ENCODE data around the gene NRAS. TPM values are rescaled to one million over a fixed set of nuclear protein-coding genes. Genes with fewer than 3 reads are reported as not detected.
A peak's percentile ranks its signal among the peaks of the same experiment; 100 is the strongest.

Gene NRAS
- total RNA-seq, 1 experiment from 2014 or later: 48.0 TPM

DNA sequence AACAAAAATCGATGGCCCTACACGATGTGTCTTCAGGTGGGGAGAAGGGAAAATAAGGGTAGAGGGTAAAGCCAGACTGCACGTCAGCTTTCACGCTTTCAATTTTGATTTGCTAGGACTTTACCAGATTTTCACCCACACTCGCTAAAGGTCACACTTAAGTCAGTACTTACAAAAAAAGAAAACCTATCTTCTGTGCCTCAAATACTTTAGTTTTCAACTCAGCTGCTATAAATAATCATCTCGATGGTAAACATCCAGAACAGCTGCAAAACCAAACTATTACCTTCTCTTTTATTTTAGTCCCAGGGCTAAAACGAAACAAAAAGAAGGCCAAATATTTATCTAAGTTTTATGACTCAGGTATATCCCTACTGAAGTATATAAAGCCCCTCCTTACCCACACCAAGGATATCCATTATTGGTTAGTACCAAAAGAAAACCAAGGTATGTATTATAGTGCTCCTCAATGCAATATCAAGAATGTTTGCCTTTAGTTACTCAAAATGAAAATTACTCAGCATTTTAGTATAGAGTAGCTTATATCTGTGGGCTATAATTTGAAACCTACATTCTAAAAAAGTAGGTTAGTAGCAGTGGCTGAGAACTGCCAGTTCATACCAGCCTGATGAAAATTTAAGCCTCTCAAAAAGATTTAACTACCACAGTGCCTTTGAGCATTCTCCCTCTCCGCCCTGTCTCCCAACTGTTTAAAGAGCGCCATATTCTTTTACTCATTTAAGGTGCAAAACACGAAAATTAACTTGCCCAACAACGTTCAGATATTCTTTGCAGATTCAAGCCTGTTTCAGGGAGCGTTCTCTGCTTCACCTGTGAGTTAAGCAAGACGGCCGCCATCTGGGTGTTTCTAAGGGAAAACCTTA, 39.7 kb upstream of the NRAS start:
- RAD21 ChIA-PET (ENCODE audit: low non-redundant PET in 1 of 2, low total read pairs in 2 of 2, uncharacterized antibody in 2 of 2, unreplicated experiment in 2 of 2): no interaction called here
- peak overlapping the region; percentile 93; the same call in 1 of the 2 replicates for H3K27ac ChIP-seq (ENCODE audit: low read depth, low read length)
- no peak for TF ChIP-seq EZH2 (IDR thresholded peaks at IDR 0.05)
- TF ChIP-seq SP1 (IDR thresholded peaks at IDR 0.05; ENCODE audit: low read depth): no peak
- no peak for TF ChIP-seq ZFX (IDR thresholded peaks at IDR 0.05)
- TF ChIP-seq, protein P1, sequence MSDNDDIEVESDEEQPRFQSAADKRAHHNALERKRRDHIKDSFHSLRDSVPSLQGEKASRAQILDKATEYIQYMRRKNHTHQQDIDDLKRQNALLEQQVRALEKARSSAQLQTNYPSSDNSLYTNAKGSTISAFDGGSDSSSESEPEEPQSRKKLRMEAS (IDR thresholded peaks at IDR 0.05): no peak
- TF ChIP-seq EGR1 (IDR thresholded peaks at IDR 0.05; ENCODE audit: low read depth): no peak
- TF ChIP-seq RAD21 (IDR thresholded peaks at IDR 0.05; ENCODE audit: low read depth): no peak
- TF ChIP-seq SRF (IDR thresholded peaks at IDR 0.05; ENCODE audit: low read depth): no peak
- TF ChIP-seq ELF1 (IDR thresholded peaks at IDR 0.05; ENCODE audit: borderline replicate concordance, low read depth): no peak
- TF ChIP-seq, protein P2, sequence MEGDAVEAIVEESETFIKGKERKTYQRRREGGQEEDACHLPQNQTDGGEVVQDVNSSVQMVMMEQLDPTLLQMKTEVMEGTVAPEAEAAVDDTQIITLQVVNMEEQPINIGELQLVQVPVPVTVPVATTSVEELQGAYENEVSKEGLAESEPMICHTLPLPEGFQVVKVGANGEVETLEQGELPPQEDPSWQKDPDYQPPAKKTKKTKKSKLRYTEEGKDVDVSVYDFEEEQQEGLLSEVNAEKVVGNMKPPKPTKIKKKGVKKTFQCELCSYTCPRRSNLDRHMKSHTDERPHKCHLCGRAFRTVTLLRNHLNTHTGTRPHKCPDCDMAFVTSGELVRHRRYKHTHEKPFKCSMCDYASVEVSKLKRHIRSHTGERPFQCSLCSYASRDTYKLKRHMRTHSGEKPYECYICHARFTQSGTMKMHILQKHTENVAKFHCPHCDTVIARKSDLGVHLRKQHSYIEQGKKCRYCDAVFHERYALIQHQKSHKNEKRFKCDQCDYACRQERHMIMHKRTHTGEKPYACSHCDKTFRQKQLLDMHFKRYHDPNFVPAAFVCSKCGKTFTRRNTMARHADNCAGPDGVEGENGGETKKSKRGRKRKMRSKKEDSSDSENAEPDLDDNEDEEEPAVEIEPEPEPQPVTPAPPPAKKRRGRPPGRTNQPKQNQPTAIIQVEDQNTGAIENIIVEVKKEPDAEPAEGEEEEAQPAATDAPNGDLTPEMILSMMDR (IDR thresholded peaks at IDR 0.05 in 2 of 3, conservative IDR thresholded peaks at IDR 0.05 in 1 of 3; ENCODE audit: borderline replicate concordance in 1 of 3, insufficient read depth in 1 of 3, low read depth in 2 of 3, low read length in 2 of 3): no peak
- no peak for TF ChIP-seq FOSL1 (IDR thresholded peaks at IDR 0.05; ENCODE audit: low read depth)
- TF ChIP-seq, protein P3, sequence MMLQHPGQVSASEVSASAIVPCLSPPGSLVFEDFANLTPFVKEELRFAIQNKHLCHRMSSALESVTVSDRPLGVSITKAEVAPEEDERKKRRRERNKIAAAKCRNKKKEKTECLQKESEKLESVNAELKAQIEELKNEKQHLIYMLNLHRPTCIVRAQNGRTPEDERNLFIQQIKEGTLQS (IDR thresholded peaks at IDR 0.05): no peak
- TF ChIP-seq POLR2AphosphoS5 (IDR thresholded peaks at IDR 0.05; ENCODE audit: low read depth, low read length): no peak
- no peak for TF ChIP-seq ZNF274 (IDR thresholded peaks at IDR 0.05; ENCODE audit: low read depth, low read length)
- no peak for TF ChIP-seq JUND (IDR thresholded peaks at IDR 0.05)
- no peak for TF ChIP-seq YY1 (IDR thresholded peaks at IDR 0.05; ENCODE audit: extremely low read depth, insufficient replicate concordance, low read depth, low read length)
- TF ChIP-seq, protein P4, sequence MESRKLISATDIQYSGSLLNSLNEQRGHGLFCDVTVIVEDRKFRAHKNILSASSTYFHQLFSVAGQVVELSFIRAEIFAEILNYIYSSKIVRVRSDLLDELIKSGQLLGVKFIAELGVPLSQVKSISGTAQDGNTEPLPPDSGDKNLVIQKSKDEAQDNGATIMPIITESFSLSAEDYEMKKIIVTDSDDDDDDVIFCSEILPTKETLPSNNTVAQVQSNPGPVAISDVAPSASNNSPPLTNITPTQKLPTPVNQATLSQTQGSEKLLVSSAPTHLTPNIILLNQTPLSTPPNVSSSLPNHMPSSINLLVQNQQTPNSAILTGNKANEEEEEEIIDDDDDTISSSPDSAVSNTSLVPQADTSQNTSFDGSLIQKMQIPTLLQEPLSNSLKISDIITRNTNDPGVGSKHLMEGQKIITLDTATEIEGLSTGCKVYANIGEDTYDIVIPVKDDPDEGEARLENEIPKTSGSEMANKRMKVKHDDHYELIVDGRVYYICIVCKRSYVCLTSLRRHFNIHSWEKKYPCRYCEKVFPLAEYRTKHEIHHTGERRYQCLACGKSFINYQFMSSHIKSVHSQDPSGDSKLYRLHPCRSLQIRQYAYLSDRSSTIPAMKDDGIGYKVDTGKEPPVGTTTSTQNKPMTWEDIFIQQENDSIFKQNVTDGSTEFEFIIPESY (IDR thresholded peaks at IDR 0.05; ENCODE audit: extremely low read depth, insufficient replicate concordance, low read length): no peak
- TF ChIP-seq CEBPB (IDR thresholded peaks at IDR 0.05; ENCODE audit: low read depth): no peak
- H2AFZ ChIP-seq (ENCODE audit: low read depth, low read length, poor library complexity, severe bottlenecking): no peak overlapping the region
- H3K36me3 ChIP-seq (ENCODE audit: control insufficient read depth in 1 of 2, insufficient read depth in 2 of 2, low read length in 2 of 2): no peaks in the 10 kb centered on the region; a peak in 1 of 4 replicates
- no TSS peak for BruUV-seq (replicated peaks)
- peak overlapping the region; percentile 89 for H3K4me2 ChIP-seq (ENCODE audit: low read length)
- intact Hi-C loops (cut with micrococcal nuclease): loop anchor here (5.0 to 10.0 kb wide), 2 partner anchors 289 to 409 kb away; no protein-coding TSS in a partner anchor
- CTCF ChIA-PET: no interaction called here
- peaks cover 54% of the 10 kb centered on the region for H4K20me1 ChIP-seq (ENCODE audit: insufficient read depth)
- peaks cover 12 to 28% of the 10 kb centered on the region in 2 experiments for H3K4me1 ChIP-seq (ENCODE audit: control insufficient read depth in 1 of 2, insufficient read depth in 2 of 2, low read length in 2 of 2)
- H3K79me2 ChIP-seq (ENCODE audit: insufficient read depth, low read length): peaks cover 65% of the 10 kb centered on the region
- POLR2A ChIA-PET: no interaction called here
- H3K27me3 ChIP-seq (ENCODE audit: insufficient read depth, low read length): no peaks in the 10 kb centered on the region
- DNase-seq (ENCODE audit: low read depth, low spot score): no peak
- no peaks in the 10 kb centered on the region for H3K9me3 ChIP-seq (ENCODE audit: control insufficient read depth in 1 of 2, insufficient read depth in 1 of 2, low read depth in 1 of 2, low read length in 2 of 2)
- peak overlapping the region; percentile 80 to 97 for H3K4me3 ChIP-seq (replicated peaks in 1 of 2; ENCODE audit: low read depth in 1 of 2, low read length in 2 of 2)
- no peaks in the 10 kb centered on the region for H3K9me2 ChIP-seq (ENCODE audit: insufficient read depth)
- ATAC-seq: no peak
- peak overlapping the region; percentile 100 for H3K9ac ChIP-seq (ENCODE audit: low read length)
